Fibroblast of gingiva (primary cell): ENCODE data around the gene GLIPR1.
"Not testable (repeated sequence)": the region's sequence is repeated elsewhere in the genome, so short reads cannot be mapped to it uniquely, and the experiment has no call there.

Experiments
- DNase-seq: peaks from one replicate; pipeline ENCODE4 v3.0.0-alpha.2; 2011; ENCODE audit warnings: low read depth

Gene GLIPR1

GRCh38 chr12:75511116-75512048, 30.8 kb downstream of the GLIPR1 start, which contains the start of gene KRR1:
Gene KRR1, minus strand, starts transcription at chr12:75511609. Its CDS starts 12 bp downstream, at chr12:75511597.
- peak; percentile 98 for DNase-seq

- not testable (repeated sequence) for DNase-seq
Measured at GRCh38 chr12:75521224-75521623, 40.7 kb downstream of the GLIPR1 start.

GRCh38 chr12:75522124-75522523, 41.6 kb downstream of the GLIPR1 start:
- DNase-seq: not testable (repeated sequence)

GRCh38 chr12:75525263-75525662, 44.7 kb downstream of the GLIPR1 start:
- DNase-seq: no peak

GRCh38 chr12:75526655-75527511, 46.3 kb downstream of the GLIPR1 start:
- DNase-seq: peak; percentile 51

- no peak for DNase-seq
Measured at GRCh38 chr12:75528272-75528671, 47.7 kb downstream of the GLIPR1 start.

GRCh38 chr12:75528692-75529091, 48.1 kb downstream of the GLIPR1 start:
- DNase-seq: no peak

GRCh38 chr12:75529316-75529715, 48.8 kb downstream of the GLIPR1 start:
- DNase-seq: no peak

- DNase-seq: no peak
Measured at GRCh38 chr12:75529826-75530225, 49.3 kb downstream of the GLIPR1 start.

- DNase-seq: no peak
Measured at GRCh38 chr12:75533239-75533638, 52.7 kb downstream of the GLIPR1 start.

GRCh38 chr12:75539889-75540288, 59.3 kb downstream of the GLIPR1 start:
- DNase-seq: no peak

- peak; percentile 71 for DNase-seq
Measured at GRCh38 chr12:75542942-75543341, 62.4 kb downstream of the GLIPR1 start.

- no peak for DNase-seq
Measured at GRCh38 chr12:75543529-75543928, 63.0 kb downstream of the GLIPR1 start.

- no peak for DNase-seq
Measured at GRCh38 chr12:75545636-75546035, 65.1 kb downstream of the GLIPR1 start.

GRCh38 chr12:75548879-75549278, 68.3 kb downstream of the GLIPR1 start:
- no peak for DNase-seq

- DNase-seq: no peak
Measured at GRCh38 chr12:75549989-75550388, 69.4 kb downstream of the GLIPR1 start.

- DNase-seq: no peak
Measured at GRCh38 chr12:75550401-75551240, 70.1 kb downstream of the GLIPR1 start.

GRCh38 chr12:75551477-75551876, 70.9 kb downstream of the GLIPR1 start:
- DNase-seq: no peak

GRCh38 chr12:75553398-75553797, 72.8 kb downstream of the GLIPR1 start:
- DNase-seq: no peak
